Small intestine (tissue), 7 donors: ENCODE results near the gene CUTC. TPM values are rescaled to one million over a fixed set of nuclear protein-coding genes. Genes with fewer than 3 reads are reported as not detected.

Source experiments
- DNase-seq, 2 donors: peaks; one replicate each; pipeline versions ENCODE4 v3.0.0 to v3.0.0-alpha.2; 2013
- FAIRE-seq: peaks from 2 replicates; lab custom pipeline; 2012; peaks lifted over from hg19 to GRCh38; lab: Jason Lieb, UNC
- H3K27ac ChIP-seq, 3 donors: one replicate each; pipeline ENCODE4 v1.5.1; 2013; ENCODE audit warnings: low read length in 2 of 3, mild to moderate bottlenecking in 2 of 3, control low read depth in 1 of 3, inconsistent platforms in 1 of 3, low read depth in 1 of 3, moderate library complexity in 1 of 3
- H3K27me3 ChIP-seq, 3 donors: one replicate each; pipeline ENCODE4 v1.6.1; 2013; ENCODE audit warnings: low read length in 3 of 3, inconsistent platforms in 1 of 3; ENCODE audit not compliant: control insufficient read depth in 3 of 3, insufficient read depth in 3 of 3
- H3K36me3 ChIP-seq, 3 donors: one replicate each; pipeline ENCODE4 v1.6.1; 2013; ENCODE audit warnings: low read length in 3 of 3, inconsistent platforms in 1 of 3, low read depth in 1 of 3, mild to moderate bottlenecking in 1 of 3, moderate library complexity in 1 of 3; ENCODE audit not compliant: control insufficient read depth in 3 of 3, insufficient read depth in 2 of 3
- H3K4me1 ChIP-seq, 3 donors: one replicate each; pipeline ENCODE4 v1.6.1; 2013; ENCODE audit warnings: low read length in 2 of 3, inconsistent platforms in 1 of 3, low read depth in 1 of 3, mild to moderate bottlenecking in 1 of 3, moderate library complexity in 1 of 3; ENCODE audit not compliant: control insufficient read depth in 3 of 3, insufficient read depth in 2 of 3
- H3K4me3 ChIP-seq, 3 donors: one replicate each; pipeline ENCODE4 v1.5.1; 2013; ENCODE audit warnings: low read length in 3 of 3, control low read depth in 1 of 3, inconsistent platforms in 1 of 3, low read depth in 1 of 3, mild to moderate bottlenecking in 1 of 3, moderate library complexity in 1 of 3
- H3K9me3 ChIP-seq, 2 donors: one replicate each; pipeline ENCODE4 v1.6.1; 2013; ENCODE audit warnings: low read depth in 1 of 2, low read length in 1 of 2; ENCODE audit not compliant: control insufficient read depth in 2 of 2, insufficient read depth in 1 of 2
- WGBS, 3 donors: extraction: QIAGEN DNeasy Blood & Tissue Kit; methylation state at CpG; one replicate each; pipeline ENCODE4 v1.1.7; 2013; 5-methylcytosine and 5-hydroxymethylcytosine counted together
- polyA plus RNA-seq, 4 donors: library from polyadenylated mRNA; stranded (reverse) in 3 of 4; unstranded in 1 of 4; fragments of 200-250 nt in 3 of 4; fragments of 120-200 nt in 1 of 4; gene quantifications; one replicate each; pipeline versions ENCODE4 v1.2.1 to v1.2.3, GENCODE V29; 2013
- donor health status: healthy with polysubstance abuse.
- donor health status: control.
- donor health status: control.
- donor health status: Bipolar disorder and iron deficiency.
- donor health status: healthy.

Gene CUTC
- polyA plus RNA-seq, 4 donors: 21.1 to 24.3 (median 21.6) TPM

DNA sequence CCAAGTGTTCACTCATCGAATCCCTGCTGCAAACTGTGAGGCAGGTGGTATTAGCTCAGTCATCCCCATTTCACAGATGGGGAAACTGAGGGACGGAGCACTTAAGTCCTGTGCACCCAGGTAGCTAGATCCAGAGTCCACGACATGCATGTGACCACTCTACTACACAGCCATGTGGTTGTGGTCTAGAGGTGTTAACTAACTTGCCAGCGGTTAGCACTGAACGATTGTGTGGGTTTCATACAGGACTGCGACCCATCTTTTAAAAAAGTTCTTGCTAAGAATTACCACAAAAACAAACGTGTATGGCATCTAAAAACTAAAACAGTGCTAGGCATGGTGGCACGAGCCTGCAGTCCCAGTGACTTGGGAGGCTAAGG is 34.3 kb downstream of the CUTC start:
- Histone ChIP-seq H3K27ac (no peak overlapping the region), H3K36me3 (peaks cover 0 to 3% (median 0%) of the 10 kb centered on the region in 3 donors), H3K9me3 (peaks cover 0 to 3% of the 10 kb centered on the region in 2 donors), H3K27me3 (no peaks in the 10 kb centered on the region), H3K4me3 (no peak overlapping the region), H3K4me1 (peaks cover 0 to 12% (median 0%) of the 10 kb centered on the region in 3 donors)
- 67 to 75% (median 69%) methylated on average over 8 of the region's 8 CpGs for WGBS, 3 donors
- DNase-seq (no peak), FAIRE-seq (no peak)

DNA sequence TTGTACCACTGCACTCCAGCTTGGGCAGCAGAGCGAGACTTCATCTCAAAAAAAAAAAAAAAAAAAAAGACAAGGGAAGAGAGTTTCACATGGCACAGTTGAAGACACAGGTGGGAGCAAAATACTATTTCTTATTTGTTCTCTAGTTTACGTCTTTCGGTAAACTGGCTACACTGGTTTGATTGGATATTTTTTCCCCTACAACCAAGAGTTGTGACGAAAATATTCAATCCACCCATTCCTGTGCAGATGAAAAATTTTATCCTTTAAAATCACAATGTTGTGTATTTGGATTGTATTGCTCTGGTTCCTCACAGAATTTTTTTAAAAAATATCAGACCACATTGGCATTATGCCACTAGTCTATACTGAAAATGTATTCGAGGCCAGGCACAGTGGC is 35.9 kb downstream of the CUTC start:
- no peak for FAIRE-seq
- Histone ChIP-seq H3K36me3 (no peaks in the 10 kb centered on the region), H3K4me1 (peaks cover 0 to 12% (median 0%) of the 10 kb centered on the region in 3 donors), H3K27me3 (no peaks in the 10 kb centered on the region), H3K27ac (no peak overlapping the region), H3K4me3 (no peak overlapping the region), H3K9me3 (peaks cover 0 to 3% of the 10 kb centered on the region in 2 donors)
- 66 to 69% (median 68%) methylated on average over 5 of the region's 5 CpGs for WGBS, 3 donors
- no peak for DNase-seq

DNA sequence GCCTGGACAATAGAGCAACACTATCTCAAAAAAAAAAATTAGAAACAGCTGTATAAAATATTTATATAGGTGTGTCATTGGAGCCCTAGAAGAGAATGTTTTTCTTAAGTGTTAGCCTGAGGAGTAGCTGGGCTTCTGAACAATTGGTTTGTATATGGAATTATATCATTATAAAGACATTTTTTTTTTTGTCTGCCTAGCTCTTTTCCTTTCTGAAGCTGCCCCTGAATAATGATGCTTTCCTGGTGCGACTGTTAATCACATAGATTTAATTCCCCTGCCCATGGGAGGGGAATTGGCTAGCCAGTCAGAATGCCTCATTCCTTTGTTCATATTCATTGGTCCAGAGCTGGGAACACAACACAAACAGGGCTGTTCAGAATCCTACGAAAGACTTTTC is 36.5 kb downstream of the CUTC start:
- DNase-seq (no peak), FAIRE-seq (no peak)
- 76 to 84% (median 83%) methylated on average over 2 of the region's 2 CpGs for WGBS, 3 donors
- Histone ChIP-seq H3K9me3 (no peaks in the 10 kb centered on the region), H3K27ac (no peak overlapping the region), H3K4me1 (peaks cover 0 to 12% (median 0%) of the 10 kb centered on the region in 3 donors), H3K4me3 (no peak overlapping the region), H3K27me3 (no peaks in the 10 kb centered on the region), H3K36me3 (no peaks in the 10 kb centered on the region)

DNA sequence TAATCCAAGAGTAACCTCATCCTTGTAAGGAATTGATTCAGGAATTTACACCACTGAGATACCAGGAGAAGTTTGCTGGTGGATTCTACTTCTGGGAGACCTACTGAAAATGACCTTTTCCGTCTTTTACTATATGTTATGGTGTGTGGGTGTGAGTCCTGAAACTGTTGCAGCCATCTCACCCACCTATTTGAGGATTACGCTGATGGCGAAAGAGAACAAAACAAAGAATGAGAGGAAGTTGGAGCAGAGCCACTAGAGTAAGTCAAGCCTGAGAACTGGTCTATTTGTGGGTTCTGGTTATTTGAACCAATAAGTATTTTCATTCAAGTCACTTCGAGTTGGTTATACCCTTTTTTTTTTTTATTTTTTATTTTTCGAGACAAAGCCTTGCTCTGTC is 37.7 kb downstream of the CUTC start:
- no peak overlapping the region for H3K4me3 ChIP-seq
- H3K36me3 ChIP-seq: no peaks in the 10 kb centered on the region
- peaks cover 0 to 12% (median 0%) of the 10 kb centered on the region in 3 donors for H3K4me1 ChIP-seq
- no peak for DNase-seq
- H3K27ac ChIP-seq: peak overlapping the region in 2 of 3 donors; percentile 1 to 76
- 85 to 92% (median 85%) methylated on average over 5 of the region's 5 CpGs for WGBS, 3 donors
- H3K27me3 ChIP-seq: no peaks in the 10 kb centered on the region
- no peak for FAIRE-seq
- no peaks in the 10 kb centered on the region for H3K9me3 ChIP-seq

DNA sequence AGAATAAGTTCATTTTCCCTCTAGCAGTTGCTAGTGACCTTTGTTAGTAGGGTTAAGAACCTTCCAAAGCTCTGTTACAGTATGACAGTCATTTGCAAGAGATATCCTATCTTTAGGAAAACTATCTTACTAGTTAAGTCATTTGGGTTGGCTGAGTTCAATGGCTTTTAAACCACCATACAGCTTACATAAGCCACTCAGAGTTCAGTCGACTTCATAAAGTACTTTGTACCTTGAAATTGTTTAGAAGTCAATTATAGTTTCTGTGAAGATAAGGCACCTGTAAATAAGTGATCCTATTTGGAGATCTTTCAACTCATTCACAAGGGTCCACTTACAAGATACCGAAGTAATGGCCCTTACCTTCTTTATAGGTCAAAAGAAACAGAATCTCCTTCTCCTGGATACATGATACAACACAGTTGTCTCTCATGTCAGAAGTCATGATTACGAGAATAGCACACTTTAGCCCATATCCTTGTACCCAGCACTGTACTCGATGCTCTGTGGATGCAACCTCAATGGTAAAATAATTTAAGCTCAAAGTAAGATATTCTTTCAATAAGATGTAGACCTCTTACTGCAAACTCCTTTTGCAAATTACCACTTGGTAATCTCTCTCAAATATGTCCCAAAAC is 38.5 kb downstream of the CUTC start:
- FAIRE-seq (peak; percentile 49), DNase-seq (peak; percentile 81 to 89)
- H3K4me1 ChIP-seq: peaks cover 0 to 14% (median 0%) of the 10 kb centered on the region in 3 donors
- H3K27ac ChIP-seq: peak overlapping the region in 2 of 3 donors; percentile 41 to 76
- 25 to 55% (median 36%) methylated on average over 4 of the region's 4 CpGs for WGBS, 3 donors
- H3K36me3 ChIP-seq: no peaks in the 10 kb centered on the region
- no peaks in the 10 kb centered on the region for H3K27me3 ChIP-seq
- no peaks in the 10 kb centered on the region for H3K9me3 ChIP-seq
- H3K4me3 ChIP-seq: no peak overlapping the region

DNA sequence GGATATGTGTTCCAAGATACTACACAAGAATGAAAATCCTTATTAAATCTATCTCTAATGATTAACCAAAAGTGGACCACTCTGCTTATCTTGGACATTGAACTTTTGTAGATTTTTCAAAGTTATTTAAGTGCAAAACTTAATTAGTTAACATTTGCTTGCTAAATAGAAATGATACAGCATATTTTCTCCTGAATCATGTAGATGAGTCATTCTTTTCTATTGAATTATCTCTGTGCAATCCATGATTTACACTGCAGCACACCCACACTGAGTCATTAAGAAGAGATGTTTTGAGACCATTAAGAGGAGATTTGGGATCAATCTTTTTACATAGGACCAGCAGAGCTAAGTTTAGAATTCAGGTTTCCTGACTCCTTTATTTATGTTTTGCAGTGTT is 43.8 kb downstream of the CUTC start:
- peak overlapping the region in 1 of 3 donors; percentile 64 for H3K27ac ChIP-seq
- H3K4me1 ChIP-seq: peaks cover 0 to 42% (median 3%) of the 10 kb centered on the region in 3 donors
- FAIRE-seq (peak; percentile 87), DNase-seq (peak; percentile 72 to 73)
- no peak overlapping the region for H3K4me3 ChIP-seq
- H3K27me3 ChIP-seq: no peaks in the 10 kb centered on the region
- H3K36me3 ChIP-seq: no peaks in the 10 kb centered on the region
- H3K9me3 ChIP-seq: no peaks in the 10 kb centered on the region

DNA sequence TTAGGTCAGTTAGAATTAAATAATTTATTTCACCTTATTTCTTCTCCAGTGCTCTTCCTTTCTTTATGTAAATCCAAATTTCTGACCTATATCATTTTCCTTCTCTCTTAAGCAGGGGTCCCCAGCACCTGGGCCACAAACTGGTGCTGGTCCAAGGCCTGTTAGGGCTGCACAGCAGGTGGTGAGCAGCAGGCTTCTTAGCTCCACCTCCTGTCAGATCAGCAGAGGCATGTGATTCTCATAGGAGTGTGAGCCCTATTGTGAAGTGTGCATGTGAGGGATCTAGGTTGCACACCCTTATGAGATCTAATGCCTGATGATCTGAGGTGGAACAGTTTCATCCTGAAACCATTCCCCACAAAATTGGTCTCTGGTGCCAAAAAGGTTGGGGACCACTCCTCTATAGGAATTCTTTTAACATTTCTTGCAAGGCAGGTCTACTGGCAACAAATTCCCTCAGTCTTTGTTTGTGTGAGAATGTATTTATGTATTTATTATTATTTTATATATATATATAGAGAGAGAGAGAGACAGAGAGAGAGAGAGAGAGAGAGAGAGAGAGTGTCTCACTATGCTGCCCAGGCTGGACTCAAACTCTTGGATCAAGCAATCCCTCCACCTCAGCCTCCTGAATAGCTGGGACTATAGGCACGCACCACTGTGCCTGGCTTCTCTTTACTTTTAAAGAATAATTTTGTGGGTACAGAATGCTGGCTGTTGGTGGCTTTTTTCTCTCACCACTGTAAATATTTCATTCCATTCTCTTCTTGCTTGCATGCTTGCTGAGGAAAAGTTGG is 46.1 kb downstream of the CUTC start:
- FAIRE-seq: no peak
- peak overlapping the region in 1 of 3 donors; percentile 91 for H3K27ac ChIP-seq
- H3K4me3 ChIP-seq: no peak overlapping the region
- WGBS, 3 donors: 97 to 100% (median 100%) methylated on average over 1 of the region's 1 CpG
- H3K9me3 ChIP-seq: no peaks in the 10 kb centered on the region
- H3K4me1 ChIP-seq: peaks cover 3 to 55% (median 5%) of the 10 kb centered on the region in 3 donors
- no peaks in the 10 kb centered on the region for H3K27me3 ChIP-seq
- peak; percentile 32 to 50 for DNase-seq
- no peaks in the 10 kb centered on the region for H3K36me3 ChIP-seq

DNA sequence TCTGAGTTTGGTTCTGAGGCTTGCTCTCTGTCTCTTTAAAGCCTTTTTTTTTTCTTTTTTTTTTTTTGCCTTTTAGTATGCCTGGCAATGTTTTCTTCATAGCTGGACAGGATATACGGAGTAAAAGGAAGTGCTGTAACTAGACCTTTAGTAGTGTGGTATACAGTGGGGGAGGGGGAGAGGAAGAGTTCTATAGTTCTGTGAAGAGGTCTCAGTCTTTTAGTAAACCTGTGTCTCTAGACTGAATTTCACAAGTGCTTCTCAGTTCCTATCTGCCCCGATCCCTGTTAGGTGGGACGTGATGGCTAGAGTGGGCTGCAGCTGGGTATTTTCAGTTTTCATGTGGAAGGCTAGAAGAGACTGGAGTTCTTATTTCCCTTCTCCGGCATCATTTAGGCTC is 47.3 kb downstream of the CUTC start:
- no peaks in the 10 kb centered on the region for H3K36me3 ChIP-seq
- FAIRE-seq (no peak), DNase-seq (peak in 1 of 2 donors; percentile 60)
- no peaks in the 10 kb centered on the region for H3K27me3 ChIP-seq
- peaks cover 3 to 55% (median 5%) of the 10 kb centered on the region in 3 donors for H3K4me1 ChIP-seq
- H3K9me3 ChIP-seq: no peaks in the 10 kb centered on the region
- H3K4me3 ChIP-seq: no peak overlapping the region
- H3K27ac ChIP-seq: peak overlapping the region in 2 of 3 donors; percentile 76 to 91
- 43 to 70% (median 55%) methylated on average over 4 of the region's 4 CpGs for WGBS, 3 donors
